IPS-18a (cell line): ENCODE measurements around the gene IL17REL.
A peak's percentile ranks its signal among the peaks of the same experiment; 100 is the strongest.

Experiments
- H3K27ac ChIP-seq: one replicate; pipeline ENCODE4 v1.5.1; 2013; ENCODE audit warnings: low read length
- H3K27me3 ChIP-seq: one replicate; pipeline ENCODE4 v1.6.1; 2013; ENCODE audit warnings: mild to moderate bottlenecking, low read length; ENCODE audit not compliant: control insufficient read depth, insufficient read depth
- H3K36me3 ChIP-seq: one replicate; pipeline ENCODE4 v1.6.1; 2013; ENCODE audit warnings: low read depth, low read length; ENCODE audit not compliant: control insufficient read depth
- H3K4me1 ChIP-seq: one replicate; pipeline ENCODE4 v1.6.1; 2013; ENCODE audit warnings: low read depth, low read length; ENCODE audit not compliant: control insufficient read depth
- H3K4me3 ChIP-seq: one replicate; pipeline ENCODE4 v1.5.1; 2013; ENCODE audit warnings: low read length
- H3K9ac ChIP-seq: one replicate; pipeline ENCODE4 v1.6.1; 2013; ENCODE audit warnings: mild to moderate bottlenecking, low read length, moderate library complexity
- H3K9me3 ChIP-seq: one replicate; pipeline ENCODE4 v1.6.1; 2013; ENCODE audit warnings: low read depth, low read length; ENCODE audit not compliant: control insufficient read depth

Gene IL17REL

GRCh38 chr22:49963647-49964026 is 48.9 kb downstream of the IL17REL start:
- H3K4me1 ChIP-seq, result peaks cover 9% of the 10 kb centered on the region
- peaks cover 16% of the 10 kb centered on the region for H3K36me3 ChIP-seq
- no peak overlapping the region for H3K4me3 ChIP-seq
- no peak overlapping the region for H3K9ac ChIP-seq
- peaks cover 7% of the 10 kb centered on the region for H3K27me3 ChIP-seq
- H3K9me3 ChIP-seq, result no peaks in the 10 kb centered on the region
- H3K27ac ChIP-seq, result no peak overlapping the region

DNA sequence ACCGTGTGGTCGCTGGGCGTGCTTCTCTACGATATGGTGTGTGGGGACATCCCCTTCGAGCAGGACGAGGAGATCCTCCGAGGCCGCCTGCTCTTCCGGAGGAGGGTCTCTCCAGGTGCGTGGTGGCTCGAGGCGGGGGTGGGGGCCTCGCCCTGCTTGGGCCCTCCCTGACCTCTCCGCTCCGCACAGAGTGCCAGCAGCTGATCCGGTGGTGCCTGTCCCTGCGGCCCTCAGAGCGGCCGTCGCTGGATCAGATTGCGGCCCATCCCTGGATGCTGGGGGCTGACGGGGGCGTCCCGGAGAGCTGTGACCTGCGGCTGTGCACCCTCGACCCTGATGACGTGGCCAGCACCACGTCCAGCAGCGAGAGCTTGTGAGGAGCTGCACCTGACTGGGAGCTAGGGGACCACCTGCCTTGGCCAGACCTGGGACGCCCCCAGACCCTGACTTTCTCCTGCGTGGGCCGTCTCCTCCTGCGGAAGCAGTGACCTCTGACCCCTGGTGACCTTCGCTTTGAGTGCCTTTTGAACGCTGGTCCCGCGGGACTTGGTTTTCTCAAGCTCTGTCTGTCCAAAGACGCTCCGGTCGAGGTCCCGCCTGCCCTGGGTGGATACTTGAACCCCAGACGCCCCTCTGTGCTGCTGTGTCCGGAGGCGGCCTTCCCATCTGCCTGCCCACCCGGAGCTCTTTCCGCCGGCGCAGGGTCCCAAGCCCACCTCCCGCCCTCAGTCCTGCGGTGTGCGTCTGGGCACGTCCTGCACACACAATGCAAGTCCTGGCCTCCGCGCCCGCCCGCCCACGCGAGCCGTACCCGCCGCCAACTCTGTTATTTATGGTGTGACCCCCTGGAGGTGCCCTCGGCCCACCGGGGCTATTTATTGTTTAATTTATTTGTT is 49.6 kb downstream of the IL17REL start:
- peaks cover 16% of the 10 kb centered on the region for H3K36me3 ChIP-seq
- H3K27me3 ChIP-seq, result peaks cover 7% of the 10 kb centered on the region
- H3K4me1 ChIP-seq, result peaks cover 9% of the 10 kb centered on the region
- peak overlapping the region; percentile 65 for H3K9ac ChIP-seq
- no peak overlapping the region for H3K27ac ChIP-seq
- peak overlapping the region; percentile 39 for H3K4me3 ChIP-seq
- H3K9me3 ChIP-seq, result no peaks in the 10 kb centered on the region

GRCh38 chr22:49962012-49962750 is 50.4 kb downstream of the IL17REL start:
- no peaks in the 10 kb centered on the region for H3K9me3 ChIP-seq
- peaks cover 16% of the 10 kb centered on the region for H3K36me3 ChIP-seq
- peaks cover 9% of the 10 kb centered on the region for H3K4me1 ChIP-seq
- no peak overlapping the region for H3K27ac ChIP-seq
- H3K4me3 ChIP-seq, result peak overlapping the region; percentile 78
- H3K27me3 ChIP-seq, result peaks cover 7% of the 10 kb centered on the region
- H3K9ac ChIP-seq, result peak overlapping the region; percentile 65

DNA sequence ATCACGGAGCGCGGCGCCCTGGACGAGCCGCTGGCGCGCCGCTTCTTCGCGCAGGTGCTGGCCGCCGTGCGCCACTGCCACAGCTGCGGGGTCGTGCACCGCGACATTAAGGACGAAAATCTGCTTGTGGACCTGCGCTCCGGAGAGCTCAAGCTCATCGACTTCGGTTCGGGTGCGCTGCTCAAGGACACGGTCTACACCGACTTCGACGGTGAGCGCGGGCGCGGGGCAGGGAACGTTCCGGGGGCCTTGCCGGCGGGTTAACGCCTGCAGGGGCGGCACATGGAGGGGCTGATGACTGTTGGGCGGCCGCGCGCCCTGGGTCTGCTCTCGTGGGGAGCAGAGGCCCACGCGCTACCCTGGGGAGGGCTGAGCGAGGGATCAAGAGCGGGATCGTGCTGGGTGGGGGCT is 51.0 kb downstream of the IL17REL start:
- peaks cover 9% of the 10 kb centered on the region for H3K4me1 ChIP-seq
- H3K36me3 ChIP-seq, result peaks cover 16% of the 10 kb centered on the region
- H3K27me3 ChIP-seq, result peaks cover 7% of the 10 kb centered on the region
- H3K9me3 ChIP-seq, result no peaks in the 10 kb centered on the region
- H3K27ac ChIP-seq, result no peak overlapping the region
- H3K9ac ChIP-seq, result peak overlapping the region; percentile 58
- peak overlapping the region; percentile 78 for H3K4me3 ChIP-seq

- peaks cover 16% of the 10 kb centered on the region for H3K36me3 ChIP-seq
- no peak overlapping the region for H3K27ac ChIP-seq
- peaks cover 7% of the 10 kb centered on the region for H3K27me3 ChIP-seq
- peak overlapping the region; percentile 58 for H3K9ac ChIP-seq
- no peaks in the 10 kb centered on the region for H3K9me3 ChIP-seq
- H3K4me3 ChIP-seq, result peak overlapping the region; percentile 78
- peaks cover 9% of the 10 kb centered on the region for H3K4me1 ChIP-seq
Measured at GRCh38 chr22:49961005-49961600, 51.5 kb downstream of the IL17REL start.

GRCh38 chr22:49960159-49961004 is 52.2 kb downstream of the IL17REL start, which contains the start of gene PIM3:
Gene PIM3, plus strand, starts transcription at chr22:49960772. Its CDS starts 176 bp downstream, at chr22:49960948.
- H3K27me3 ChIP-seq, result peaks cover 7% of the 10 kb centered on the region
- H3K9me3 ChIP-seq, result no peaks in the 10 kb centered on the region
- H3K4me3 ChIP-seq, result peak within 1 kb of the TSS; percentile 78
- H3K4me1 ChIP-seq, result peaks cover 9% of the 10 kb centered on the region
- H3K9ac ChIP-seq, result peak within 1 kb of the TSS; percentile 58
- H3K27ac ChIP-seq, result no peak within 1 kb of the TSS
- H3K36me3 ChIP-seq, result peaks cover 16% of the 10 kb centered on the region

DNA sequence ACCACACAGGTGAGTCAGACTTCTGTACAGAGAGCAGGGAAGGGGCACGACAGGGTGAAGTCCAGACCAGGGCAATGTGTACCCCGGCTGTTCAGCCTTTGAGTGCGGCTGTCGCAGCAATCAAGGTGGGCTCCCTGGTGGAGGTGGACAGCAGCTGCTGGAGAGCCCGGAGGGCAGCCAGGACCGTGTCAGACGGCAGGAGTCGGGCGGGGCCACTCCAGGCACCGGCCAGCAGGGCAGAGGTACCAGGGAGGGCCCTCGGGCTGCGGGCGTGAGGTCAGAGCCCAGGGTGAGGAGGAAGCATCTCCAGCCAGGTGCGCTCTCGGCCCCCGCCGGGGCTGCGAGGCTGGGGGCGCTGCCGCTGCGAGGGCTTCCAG is 52.8 kb downstream of the IL17REL start:
- H3K9ac ChIP-seq, result peak overlapping the region; percentile 32
- H3K27me3 ChIP-seq, result peaks cover 7% of the 10 kb centered on the region
- H3K36me3 ChIP-seq, result peaks cover 16% of the 10 kb centered on the region
- H3K4me3 ChIP-seq, result peak overlapping the region; percentile 52
- peaks cover 9% of the 10 kb centered on the region for H3K4me1 ChIP-seq
- no peak overlapping the region for H3K27ac ChIP-seq
- no peaks in the 10 kb centered on the region for H3K9me3 ChIP-seq

GRCh38 chr22:49958931-49959781 is 53.4 kb downstream of the IL17REL start:
- H3K27ac ChIP-seq, result no peak overlapping the region
- no peaks in the 10 kb centered on the region for H3K9me3 ChIP-seq

GRCh38 chr22:49958366-49958921 is 54.1 kb downstream of the IL17REL start:
- Histone ChIP-seq H3K27me3 (peaks cover 7% of the 10 kb centered on the region), H3K4me3 (no peak overlapping the region), H3K36me3 (peaks cover 6% of the 10 kb centered on the region), H3K27ac (no peak overlapping the region), H3K9ac (no peak overlapping the region), H3K4me1 (peaks cover 9% of the 10 kb centered on the region), H3K9me3 (no peaks in the 10 kb centered on the region)

More at GRCh38 chr22:49958931-49959781, 53.4 kb downstream of the IL17REL start:
- Histone ChIP-seq H3K4me1 (peaks cover 9% of the 10 kb centered on the region), H3K27me3 (peaks cover 7% of the 10 kb centered on the region), H3K36me3 (peaks cover 13% of the 10 kb centered on the region), H3K4me3 (peak overlapping the region; percentile 52), H3K9ac (no peak overlapping the region)

DNA sequence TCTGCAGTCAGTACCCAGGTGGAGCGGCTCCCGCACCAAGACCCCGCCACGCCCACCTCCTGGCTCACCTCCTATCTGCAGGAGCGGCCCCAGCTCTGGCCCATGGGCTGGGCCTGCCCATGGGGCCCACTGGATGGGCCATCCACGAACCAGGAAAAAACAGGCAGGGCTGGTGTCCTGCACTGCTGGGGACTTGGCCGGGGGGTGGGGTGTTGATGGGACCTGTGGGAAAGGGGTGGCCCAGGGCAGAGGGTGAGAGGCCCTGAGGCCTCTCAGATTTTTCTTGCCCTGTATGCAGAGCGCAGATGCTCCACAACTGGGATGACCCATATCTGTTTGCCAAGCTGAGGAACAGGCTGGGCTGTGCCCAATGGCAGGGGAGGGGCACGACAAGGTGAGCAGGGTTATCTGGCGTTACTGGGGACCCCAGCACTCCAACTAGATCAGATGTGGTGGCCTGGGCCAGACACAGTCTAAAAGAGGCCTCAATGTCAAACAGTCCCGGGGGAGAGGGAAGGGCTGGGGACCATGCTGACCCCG is 54.7 kb downstream of the IL17REL start:
- Histone ChIP-seq H3K4me3 (no peak overlapping the region), H3K9ac (no peak overlapping the region), H3K4me1 (peaks cover 8% of the 10 kb centered on the region), H3K9me3 (no peaks in the 10 kb centered on the region), H3K27me3 (peaks cover 7% of the 10 kb centered on the region), H3K27ac (no peak overlapping the region), H3K36me3 (peaks cover under 1% of the 10 kb centered on the region)
